Heart left ventricle (tissue), 16 donors: ENCODE results near the gene RADX. TPM values are rescaled to one million over a fixed set of nuclear protein-coding genes. Genes with fewer than 3 reads are reported as not detected.

ENCODE experiments used
- ATAC-seq, 4 donors: fragments of 200-7000 bp; cut with Tn5 transposase; one replicate each; pipeline ENCODE4 v1.9.1; 2020 to 2022; ENCODE audit warnings: moderate library complexity in 4 of 4, mild to moderate bottlenecking in 3 of 4, moderate number of reproducible peaks in 1 of 4
- DNase-seq, 5 donors: peaks; one replicate each; pipeline ENCODE4 v3.0.0-alpha.2; 2020
- H3K27ac ChIP-seq, 12 donors: fragments of 200-600 bp; sonication (generic) in 4 of 12; one replicate each; pipeline versions ENCODE4 v1.5.0 to v1.8.0; 2016 to 2022; ENCODE audit warnings: mild to moderate bottlenecking in 2 of 12
- H3K27me3 ChIP-seq, 9 donors: fragments of 200-600 bp; sonication (generic) in 2 of 9; one replicate each; pipeline versions ENCODE4 v1.5.1 to v1.8.0; 2016 to 2022; ENCODE audit warnings: mild to moderate bottlenecking in 3 of 9
- H3K36me3 ChIP-seq, 9 donors: fragments of 200-600 bp; sonication (generic) in 2 of 9; one replicate each; pipeline versions ENCODE4 v1.5.0 to v1.8.0; 2018 to 2022; ENCODE audit warnings: mild to moderate bottlenecking in 2 of 9
- H3K4me1 ChIP-seq, 12 donors: fragments of 200-600 bp; sonication (generic) in 4 of 12; one replicate each; pipeline versions ENCODE4 v1.5.0 to v1.8.0; 2016 to 2022; ENCODE audit warnings: mild to moderate bottlenecking in 3 of 12
- H3K4me3 ChIP-seq, 12 donors: fragments of 200-600 bp; sonication (generic) in 4 of 12; one replicate each; pipeline versions ENCODE4 v1.5.0 to v1.8.0; 2017 to 2022; ENCODE audit warnings: mild to moderate bottlenecking in 9 of 12, moderate library complexity in 4 of 12
- H3K9me3 ChIP-seq, 12 donors: fragments of 200-600 bp; sonication (generic) in 4 of 12; one replicate each; pipeline versions ENCODE4 v1.5.0 to v1.8.0; 2016 to 2022; ENCODE audit warnings: mild to moderate bottlenecking in 1 of 12
- CTCF ChIP-seq, 12 donors: fragments of 200-600 bp; sonication (generic) in 4 of 12; IDR thresholded peaks; one replicate each; pipeline versions ENCODE4 v1.5.0 to v1.8.0; 2018 to 2022; ENCODE audit warnings: antibody characterized with exemption in 12 of 12, mild to moderate bottlenecking in 5 of 12
- POLR2A ChIP-seq, 2 donors: fragments of 450-650 bp; IDR thresholded peaks; one replicate each; pipeline ENCODE4 v1.6.1; 2017; ENCODE audit warnings: antibody characterized with exemption in 2 of 2, mild to moderate bottlenecking in 2 of 2, moderate library complexity in 2 of 2
- WGBS, 4 donors: extraction: QIAGEN DNeasy Blood & Tissue Kit in 2 of 4; methylation state at CpG; one replicate each; pipeline versions ENCODE4 v1.1.5 to v1.1.7; 2013 to 2018; 5-methylcytosine and 5-hydroxymethylcytosine counted together
- intact Hi-C, 10 donors: fragments of 100-400 bp; cut with DNase I; formaldehyde crosslinking; loops; one replicate each; pipeline versions ENCODE4 v1.11.1 to v1.14.2; 2022
- polyA plus RNA-seq, 2 donors: library from polyadenylated mRNA; stranded (reverse); fragments of 200-250 nt; gene quantifications; one replicate each; pipeline ENCODE4 v1.2.3, GENCODE V29; 2013
- total RNA-seq, 9 donors: library from RNA; depleted of rRNA in 2 of 9; stranded (reverse); fragments of >200 nt in 2 of 9; fragmentation: NEBNext Ultra II Directional in 3 of 9; extraction: Animal tissue kit (Norgen Biotek cat#: 25700) in 3 of 9; gene quantifications; one replicate each; pipeline versions ENCODE4 v1.1.0 to v1.2.4, GENCODE V29; 2016 to 2023
- donor health status: ischemic (EF 13 %, LVEDD 7.1; RV severe dilation, severe dysfunction).
- donor health status: healthy with polysubstance abuse.
- donor health status: DM: no; HTN: yes; CAD: no.
- donor health status: DM: no; HTN: no; CAD: no.
- donor health status: ischemic (EF 25% LVEDD 6.9; RV normal size, moderate dysfunction).
- donor health status: ischemic (EF 25% LVEDD 5.7; RV mildly dilated, moderate dysfunction).
- donor health status: healthy.
- donor health status: DM: yes; HTN: yes; CAD: no.
- donor health status: ischemic (EF 35%, LVEDD 5.7; RV mildly dilated, moderate dysfunction).
- donor health status: nonischemic (EF 11% LVEDD 7.7; RV severe dilation, severe dysfunction).
- donor health status: DM: yes; HTN: yes; CAD: no.
- donor health status: PGD.
- donor health status: ischemic (EF 29% LVEDD 5.4; RV normal size, mild dysfunction).
- donor health status: nonischemic (EF 23%, LVEDD 6.1; RV moderate dilation, normal function).

The RADX gene
- total and polyA plus RNA-seq, 11 donors, result 0.38 to 2.5 (median 1.1) TPM

- H3K36me3 ChIP-seq, result no peaks in the 10 kb centered on the region
- DNase-seq (no peak), ATAC-seq (no peak)
- H3K27ac ChIP-seq, result no peak overlapping the region
- no peaks in the 10 kb centered on the region for H3K4me1 ChIP-seq
- TF ChIP-seq CTCF (IDR thresholded peaks at IDR 0.05), result no peak
- TF ChIP-seq POLR2A (IDR thresholded peaks at IDR 0.05), result no peak
- no peaks in the 10 kb centered on the region for H3K9me3 ChIP-seq
- 25 to 54% (median 36%) methylated on average over 1 of the region's 1 CpG for WGBS, 4 donors
- intact Hi-C loops, result no loop called here
- peaks cover 0 to 31% (median 0%) of the 10 kb centered on the region in 9 donors for H3K27me3 ChIP-seq
- H3K4me3 ChIP-seq, result no peak overlapping the region
Observed at GRCh38 chrX:106716463-106716862, 104.7 kb downstream of the RADX start.

GRCh38 chrX:106718709-106719108 is 106.9 kb downstream of the RADX start:
- no peak for DNase-seq
- Histone ChIP-seq H3K27me3 (peaks cover 0 to 28% (median 0%) of the 10 kb centered on the region in 9 donors), H3K36me3 (no peaks in the 10 kb centered on the region), H3K4me1 (no peaks in the 10 kb centered on the region), H3K27ac (no peak overlapping the region), H3K4me3 (no peak overlapping the region), H3K9me3 (no peaks in the 10 kb centered on the region)
- WGBS, 4 donors, result 62 to 78% (median 68%) methylated on average over 4 of the region's 4 CpGs
- no peak for TF ChIP-seq CTCF (IDR thresholded peaks at IDR 0.05)
- TF ChIP-seq POLR2A (IDR thresholded peaks at IDR 0.05), result no peak
- intact Hi-C loops, result no loop called here
- no peak for ATAC-seq

GRCh38 chrX:106725931-106726330 is 114.2 kb downstream of the RADX start:
- H3K27ac ChIP-seq, result no peak overlapping the region
- no peaks in the 10 kb centered on the region for H3K36me3 ChIP-seq
- intact Hi-C loops, result no loop called here

More at GRCh38 chrX:106725931-106726330, 114.2 kb downstream of the RADX start:
- DNase-seq, result no peak
- TF ChIP-seq CTCF (IDR thresholded peaks at IDR 0.05) (no peak), POLR2A (IDR thresholded peaks at IDR 0.05) (no peak)
- WGBS, 4 donors, result 6 to 33% (median 18%) methylated on average over 8 of the region's 8 CpGs
- Histone ChIP-seq H3K9me3 (no peaks in the 10 kb centered on the region), H3K4me3 (peak overlapping the region in 9 of 12 donors; percentile 33 to 55 (median 41)), H3K4me1 (peaks cover 0 to 7% (median 0%) of the 10 kb centered on the region in 12 donors), H3K27me3 (peaks cover 0 to 68% (median 4%) of the 10 kb centered on the region in 9 donors)
- ATAC-seq, result no peak
